PFSK-1 (cell line): ENCODE measurements around the gene B4GALNT4.

Source experiments
- POLR2AphosphoS5 ChIP-seq: IDR thresholded peaks from 2 replicates; pipeline ENCODE4 v1.6.1; 2012; ENCODE audit warnings: low read depth, mild to moderate bottlenecking, control low read depth, low read length, moderate library complexity
- TAF1 ChIP-seq: IDR thresholded peaks from 2 replicates; pipeline ENCODE4 v1.6.1; 2012; ENCODE audit warnings: low read length, control low read depth, borderline replicate concordance; ENCODE audit not compliant: insufficient read depth
- TF ChIP-seq, protein P1 (sequence below), 2 experiments: IDR thresholded peaks; 2 replicates each; pipeline versions ENCODE4 v1.6.1 to v1.8.0; 2011 to 2012; ENCODE audit warnings: low read depth in 2 of 2, low read length in 2 of 2, control low read depth in 1 of 2, inconsistent platforms in 1 of 2, mild to moderate bottlenecking in 1 of 2, moderate library complexity in 1 of 2; ENCODE audit not compliant: insufficient read depth in 1 of 2

- TF ChIP-seq POLR2AphosphoS5 (no peak), TAF1 (no peak)
- TF ChIP-seq, protein P1, sequence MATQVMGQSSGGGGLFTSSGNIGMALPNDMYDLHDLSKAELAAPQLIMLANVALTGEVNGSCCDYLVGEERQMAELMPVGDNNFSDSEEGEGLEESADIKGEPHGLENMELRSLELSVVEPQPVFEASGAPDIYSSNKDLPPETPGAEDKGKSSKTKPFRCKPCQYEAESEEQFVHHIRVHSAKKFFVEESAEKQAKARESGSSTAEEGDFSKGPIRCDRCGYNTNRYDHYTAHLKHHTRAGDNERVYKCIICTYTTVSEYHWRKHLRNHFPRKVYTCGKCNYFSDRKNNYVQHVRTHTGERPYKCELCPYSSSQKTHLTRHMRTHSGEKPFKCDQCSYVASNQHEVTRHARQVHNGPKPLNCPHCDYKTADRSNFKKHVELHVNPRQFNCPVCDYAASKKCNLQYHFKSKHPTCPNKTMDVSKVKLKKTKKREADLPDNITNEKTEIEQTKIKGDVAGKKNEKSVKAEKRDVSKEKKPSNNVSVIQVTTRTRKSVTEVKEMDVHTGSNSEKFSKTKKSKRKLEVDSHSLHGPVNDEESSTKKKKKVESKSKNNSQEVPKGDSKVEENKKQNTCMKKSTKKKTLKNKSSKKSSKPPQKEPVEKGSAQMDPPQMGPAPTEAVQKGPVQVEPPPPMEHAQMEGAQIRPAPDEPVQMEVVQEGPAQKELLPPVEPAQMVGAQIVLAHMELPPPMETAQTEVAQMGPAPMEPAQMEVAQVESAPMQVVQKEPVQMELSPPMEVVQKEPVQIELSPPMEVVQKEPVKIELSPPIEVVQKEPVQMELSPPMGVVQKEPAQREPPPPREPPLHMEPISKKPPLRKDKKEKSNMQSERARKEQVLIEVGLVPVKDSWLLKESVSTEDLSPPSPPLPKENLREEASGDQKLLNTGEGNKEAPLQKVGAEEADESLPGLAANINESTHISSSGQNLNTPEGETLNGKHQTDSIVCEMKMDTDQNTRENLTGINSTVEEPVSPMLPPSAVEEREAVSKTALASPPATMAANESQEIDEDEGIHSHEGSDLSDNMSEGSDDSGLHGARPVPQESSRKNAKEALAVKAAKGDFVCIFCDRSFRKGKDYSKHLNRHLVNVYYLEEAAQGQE (IDR thresholded peaks at IDR 0.05; ENCODE audit: insufficient read depth in 1 of 2, low read depth in 2 of 2, low read length in 2 of 2), result no peak
Measured at GRCh38 chr11:415640-416041, 46.3 kb downstream of the B4GALNT4 start.
